GM12892 (cell line): ENCODE measurements around the gene SERPINB4.
A peak's percentile ranks its signal among the peaks of the same experiment; 100 is the strongest.
"Not testable (repeated sequence)": the region's sequence is repeated elsewhere in the genome, so short reads cannot be mapped to it uniquely, and the experiment has no call there.

Experiments used
- DNase-seq: peaks from one replicate; pipeline ENCODE4 v3.0.0; 2011; ENCODE audit not compliant: insufficient read length
- FAIRE-seq: peaks from 2 replicates; lab custom pipeline; 2011; peaks lifted over from hg19 to GRCh38; lab: Jason Lieb, UNC
- POLR2A ChIP-seq: IDR thresholded peaks from 2 replicates; pipeline ENCODE4 v1.6.1; 2011; ENCODE audit warnings: low read depth, low read length, control low read depth
- POLR2AphosphoS5 ChIP-seq: IDR thresholded peaks from 2 replicates; pipeline ENCODE4 v1.6.1; 2011; ENCODE audit warnings: low read depth, low read length, control low read depth
- TAF1 ChIP-seq: IDR thresholded peaks from 2 replicates; pipeline ENCODE4 v1.6.1; 2011; ENCODE audit warnings: low read depth, mild to moderate bottlenecking, control low read depth, low read length, borderline replicate concordance

The SERPINB4 gene

GRCh38 chr18:63648241-63648640 is 4.2 kb upstream of the SERPINB4 start:
- DNase-seq = no peak
- no peak for TF ChIP-seq POLR2A
- no peak for TF ChIP-seq POLR2AphosphoS5
- TF ChIP-seq TAF1 = no peak
- no peak for FAIRE-seq

- TF ChIP-seq TAF1 (no peak), POLR2A (no peak), POLR2AphosphoS5 (no peak)
- DNase-seq (no peak), FAIRE-seq (no peak)
Measured at GRCh38 chr18:63646936-63647335, 2.9 kb upstream of the SERPINB4 start.

- not testable (repeated sequence) for DNase-seq, FAIRE-seq
Measured at GRCh38 chr18:63644694-63645093, 638 bp upstream of the SERPINB4 start.

GRCh38 chr18:63642668-63643356 is 1.2 kb downstream of the SERPINB4 start:
- not testable (repeated sequence) for FAIRE-seq, DNase-seq

- not testable (repeated sequence) for DNase-seq, FAIRE-seq
Measured at GRCh38 chr18:63641157-63641680, 2.8 kb downstream of the SERPINB4 start.

GRCh38 chr18:63637703-63638102 is 6.4 kb downstream of the SERPINB4 start:
- TF ChIP-seq POLR2A = no peak
- TF ChIP-seq POLR2AphosphoS5 = no peak
- TF ChIP-seq TAF1 = no peak
- DNase-seq (no peak), FAIRE-seq (peak; percentile 76)

- TF ChIP-seq POLR2AphosphoS5 = no peak
- no peak for TF ChIP-seq POLR2A
- TF ChIP-seq TAF1 = no peak
- no peak for FAIRE-seq
- no peak for DNase-seq
Measured at GRCh38 chr18:63627819-63628218, 16.2 kb downstream of the SERPINB4 start.

- no peak for TF ChIP-seq TAF1
- no peak for TF ChIP-seq POLR2A
- no peak for TF ChIP-seq POLR2AphosphoS5
- DNase-seq (no peak), FAIRE-seq (no peak)
Measured at GRCh38 chr18:63626431-63626830, 17.6 kb downstream of the SERPINB4 start.

GRCh38 chr18:63624863-63625262 is 19.2 kb downstream of the SERPINB4 start:
- DNase-seq (no peak), FAIRE-seq (no peak)
- TF ChIP-seq POLR2A (no peak), TAF1 (no peak), POLR2AphosphoS5 (no peak)

GRCh38 chr18:63619661-63620060 is 24.4 kb downstream of the SERPINB4 start:
- FAIRE-seq (no peak), DNase-seq (no peak)
- TF ChIP-seq TAF1 (no peak), POLR2AphosphoS5 (no peak), POLR2A (no peak)

GRCh38 chr18:63617915-63618234 is 26.2 kb downstream of the SERPINB4 start:
- TF ChIP-seq POLR2A (no peak), POLR2AphosphoS5 (no peak), TAF1 (no peak)
- no peak for FAIRE-seq
- no peak for DNase-seq

GRCh38 chr18:63617049-63617914 is 26.8 kb downstream of the SERPINB4 start:
- DNase-seq = no peak
- no peak for TF ChIP-seq POLR2AphosphoS5
- TF ChIP-seq TAF1 = no peak
- TF ChIP-seq POLR2A = no peak
- peak; percentile 21 for FAIRE-seq

- DNase-seq (no peak), FAIRE-seq (no peak)
- TF ChIP-seq POLR2AphosphoS5 (no peak), POLR2A (no peak), TAF1 (no peak)
Measured at GRCh38 chr18:63613420-63613819, 30.6 kb downstream of the SERPINB4 start.
